Upper lobe of right lung (tissue), 1 donor: ENCODE measurements around the gene HIVEP3. TPM values are rescaled to one million over a fixed set of nuclear protein-coding genes. Genes with fewer than 3 reads are reported as not detected.
A peak's percentile ranks its signal among the peaks of the same experiment; 100 is the strongest.

Experiments used
- ATAC-seq: fragments of 200-7000 bp; cut with Tn5 transposase; one replicate; pipeline ENCODE4 v1.9.1; 2020; ENCODE audit warnings: mild to moderate bottlenecking, moderate library complexity
- DNase-seq: peaks from one replicate; pipeline ENCODE4 v3.0.0-alpha.2; 2020
- H3K27ac ChIP-seq: fragments of 200-600 bp; one replicate; pipeline ENCODE4 v1.8.0; 2022
- H3K27me3 ChIP-seq: fragments of 200-600 bp; one replicate; pipeline ENCODE4 v1.8.0; 2022; ENCODE audit warnings: mild to moderate bottlenecking
- H3K36me3 ChIP-seq: fragments of 200-600 bp; one replicate; pipeline ENCODE4 v1.8.0; 2022
- H3K4me1 ChIP-seq: fragments of 200-600 bp; one replicate; pipeline ENCODE4 v1.8.0; 2022
- H3K4me3 ChIP-seq: fragments of 200-600 bp; one replicate; pipeline ENCODE4 v1.8.0; 2022; ENCODE audit warnings: mild to moderate bottlenecking
- H3K9me3 ChIP-seq: fragments of 200-600 bp; one replicate; pipeline ENCODE4 v1.8.0; 2022
- CTCF ChIP-seq: fragments of 200-600 bp; IDR thresholded peaks from one replicate; pipeline ENCODE4 v1.8.0; 2022; ENCODE audit warnings: antibody characterized with exemption
- intact Hi-C: fragments of 100-400 bp; cut with DNase I; formaldehyde crosslinking; loops from one replicate; pipeline ENCODE4 v1.11.0; 2022
- total RNA-seq: library from RNA; stranded (reverse); fragmentation: NEBNext Ultra II Directional; extraction: Animal tissue kit (Norgen Biotek cat#: 25700); gene quantifications from one replicate; pipeline ENCODE4 v1.2.1, GENCODE V29; 2021
- donor health status: DM: no; HTN: yes; CAD: no; lungs with severe emphysema.

Gene HIVEP3
- total RNA-seq, 1 donor from 2014 or later: 16.6 TPM

- no peak overlapping the region for H3K27ac ChIP-seq
- DNase-seq (peak; percentile 48), ATAC-seq (no peak)
- intact Hi-C loops: no loop called here
- TF ChIP-seq CTCF: no peak
- no peaks in the 10 kb centered on the region for H3K36me3 ChIP-seq
- no peak overlapping the region for H3K4me3 ChIP-seq
- peaks cover 13% of the 10 kb centered on the region for H3K4me1 ChIP-seq
- H3K9me3 ChIP-seq: no peaks in the 10 kb centered on the region
- H3K27me3 ChIP-seq: no peaks in the 10 kb centered on the region
These were observed 385.0 kb downstream of the HIVEP3 start for GRCh38 chr1:41533731-41534080.

GRCh38 chr1:41533016-41533730 lies 385.5 kb downstream of the HIVEP3 start:
- Histone ChIP-seq H3K4me3 (no peak overlapping the region), H3K9me3 (no peaks in the 10 kb centered on the region), H3K36me3 (no peaks in the 10 kb centered on the region), H3K27me3 (no peaks in the 10 kb centered on the region), H3K4me1 (peaks cover 12% of the 10 kb centered on the region), H3K27ac (no peak overlapping the region)
- ATAC-seq: no peak
- no peak for TF ChIP-seq CTCF
- intact Hi-C loops: no loop called here
- peak; percentile 35 for DNase-seq

DNA sequence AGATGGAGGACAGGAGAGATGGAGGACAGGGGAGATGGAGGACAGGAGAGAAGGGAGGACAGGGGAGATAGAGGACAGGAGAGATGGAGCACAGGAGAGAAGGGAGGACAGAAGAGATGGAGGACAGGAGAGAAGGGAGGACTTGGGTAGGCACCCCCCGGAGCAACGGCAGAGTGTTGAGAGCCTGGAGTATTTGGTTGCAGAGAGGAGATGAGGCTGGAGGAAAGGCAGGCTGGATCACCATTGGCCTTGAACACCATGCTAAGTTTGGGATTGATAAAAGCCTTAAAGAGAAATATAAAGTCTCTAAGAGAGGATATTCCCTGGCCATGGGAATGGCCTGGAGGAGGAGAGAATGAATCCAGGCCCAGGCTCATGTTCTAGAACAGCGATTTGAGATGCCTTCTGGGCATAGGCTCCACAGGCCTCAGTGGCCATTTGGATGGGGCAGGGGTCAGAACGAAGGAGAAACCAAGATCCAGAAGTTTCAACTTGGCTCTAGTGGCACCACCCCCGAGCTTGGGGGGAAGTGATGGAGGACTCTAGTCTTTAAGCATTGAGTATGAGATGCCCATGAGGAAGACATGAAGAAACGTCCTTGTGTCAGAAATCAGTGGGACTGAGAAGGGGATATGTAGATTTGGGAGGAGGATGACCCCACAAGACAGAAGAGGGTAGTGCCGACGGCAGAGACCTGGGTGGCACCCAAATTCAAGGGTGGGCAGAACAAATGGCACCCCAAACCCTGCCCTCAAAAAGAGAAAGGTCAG lies 386.3 kb downstream of the HIVEP3 start:
- Histone ChIP-seq H3K27ac (no peak overlapping the region), H3K4me3 (no peak overlapping the region), H3K36me3 (no peaks in the 10 kb centered on the region), H3K27me3 (no peaks in the 10 kb centered on the region), H3K4me1 (peaks cover 4% of the 10 kb centered on the region), H3K9me3 (no peaks in the 10 kb centered on the region)
- DNase-seq (peak; percentile 2), ATAC-seq (no peak)
- no peak for TF ChIP-seq CTCF
- intact Hi-C loops: no loop called here

- H3K4me3 ChIP-seq: no peak overlapping the region
- H3K4me1 ChIP-seq: no peaks in the 10 kb centered on the region
- DNase-seq (peak; percentile 26), ATAC-seq (no peak)
- H3K27ac ChIP-seq: no peak overlapping the region
- intact Hi-C loops: no loop called here
- H3K9me3 ChIP-seq: no peaks in the 10 kb centered on the region
- no peaks in the 10 kb centered on the region for H3K36me3 ChIP-seq
- no peak for TF ChIP-seq CTCF
- no peaks in the 10 kb centered on the region for H3K27me3 ChIP-seq
These were observed 388.3 kb downstream of the HIVEP3 start for GRCh38 chr1:41530411-41530810.

GRCh38 chr1:41529621-41530395 lies 388.9 kb downstream of the HIVEP3 start:
- DNase-seq (peak; percentile 47), ATAC-seq (no peak)
- Histone ChIP-seq H3K4me1 (no peaks in the 10 kb centered on the region), H3K9me3 (no peaks in the 10 kb centered on the region), H3K36me3 (no peaks in the 10 kb centered on the region), H3K27ac (no peak overlapping the region), H3K4me3 (no peak overlapping the region), H3K27me3 (no peaks in the 10 kb centered on the region)
- intact Hi-C loops: no loop called here
- TF ChIP-seq CTCF: no peak
